Measurements from ENCODE around the gene GPR25.

- TF ChIP-seq CTCF (conservative IDR thresholded peaks at IDR 0.05; ENCODE audit: low read length), result no peak
- TF ChIP-seq EZH2phosphoT487 (IDR thresholded peaks at IDR 0.05; ENCODE audit: borderline replicate concordance), result no peak
Measured at GRCh38 chr1:200891774-200892157, 19.0 kb downstream of the GPR25 start.
